HG03439 (cell line): ENCODE measurements around the gene TMEM144.

ENCODE experiments used
- ATAC-seq: cut with Tn5 transposase; IDR thresholded peaks from one replicate; pipeline ENCODE4 v1.9.1; 2021; ENCODE audit warnings: mild to moderate bottlenecking, moderate library complexity; ENCODE audit not compliant: unreplicated experiment

Gene TMEM144

GRCh38 chr4:158209825-158210807 lies at the start of gene TMEM144:
Gene TMEM144 (plus strand): TSS chr4:158210486. CDS start chr4:158212668, 2,182 bp downstream.
- ATAC-seq, result peak; percentile 97

GRCh38 chr4:158161551-158162354 lies 48.5 kb upstream of the TMEM144 start:
- no peak for ATAC-seq

GRCh38 chr4:158162631-158163030 lies 47.7 kb upstream of the TMEM144 start:
- no peak for ATAC-seq

- no peak for ATAC-seq
These were observed 46.1 kb upstream of the TMEM144 start for GRCh38 chr4:158163941-158164767.

- no peak for ATAC-seq
These were observed 45.5 kb upstream of the TMEM144 start for GRCh38 chr4:158164768-158165213.

GRCh38 chr4:158166701-158167100 lies 43.6 kb upstream of the TMEM144 start:
- no peak for ATAC-seq

- ATAC-seq, result no peak
These were observed 41.7 kb upstream of the TMEM144 start for GRCh38 chr4:158168606-158169005.

- ATAC-seq, result no peak
These were observed 40.8 kb upstream of the TMEM144 start for GRCh38 chr4:158169506-158169905.

- no peak for ATAC-seq
These were observed 40.2 kb upstream of the TMEM144 start for GRCh38 chr4:158169931-158170690.

- no peak for ATAC-seq
These were observed 39.4 kb upstream of the TMEM144 start for GRCh38 chr4:158170691-158171561.

GRCh38 chr4:158172261-158173258 lies 37.7 kb upstream of the TMEM144 start, which contains the start of gene GASK1B:
Gene GASK1B (minus strand): TSS chr4:158173025. CDS start chr4:158171375, 1,650 bp downstream.
- ATAC-seq, result no peak

- ATAC-seq, result no peak
These were observed 34.2 kb upstream of the TMEM144 start for GRCh38 chr4:158176108-158176507.

- no peak for ATAC-seq
These were observed 33.5 kb upstream of the TMEM144 start for GRCh38 chr4:158176776-158177175.

- no peak for ATAC-seq
These were observed 30.8 kb upstream of the TMEM144 start for GRCh38 chr4:158179465-158179864.

GRCh38 chr4:158181906-158182305 lies 28.4 kb upstream of the TMEM144 start:
- ATAC-seq, result no peak

GRCh38 chr4:158182736-158183135 lies 27.6 kb upstream of the TMEM144 start:
- no peak for ATAC-seq

- no peak for ATAC-seq
These were observed 23.5 kb upstream of the TMEM144 start for GRCh38 chr4:158186815-158187214.

- no peak for ATAC-seq
These were observed 20.9 kb upstream of the TMEM144 start for GRCh38 chr4:158189422-158189821.
